Gastrocnemius medialis (tissue), 4 donors: ENCODE data around the gene NEMF.

ENCODE experiments used
- CTCF ChIP-seq, 5 experiments: fragments of 450-650 bp in 3 of 5; fragments of 200-600 bp in 2 of 5; sonication (generic) in 2 of 5; IDR thresholded peaks in 4 of 5; conservative IDR thresholded peaks in 1 of 5; 1 replicate in 4 of 5; 2 replicates in 1 of 5; pipeline ENCODE4 v1.5.1; 2016 to 2019; ENCODE audit warnings: antibody characterized with exemption in 5 of 5, mild to moderate bottlenecking in 3 of 5, moderate library complexity in 3 of 5
- POLR2A ChIP-seq, 2 donors: fragments of 450-650 bp; IDR thresholded peaks; one replicate each; pipeline ENCODE4 v1.6.1; 2017; ENCODE audit warnings: antibody characterized with exemption in 2 of 2, mild to moderate bottlenecking in 2 of 2, moderate library complexity in 2 of 2

DNA sequence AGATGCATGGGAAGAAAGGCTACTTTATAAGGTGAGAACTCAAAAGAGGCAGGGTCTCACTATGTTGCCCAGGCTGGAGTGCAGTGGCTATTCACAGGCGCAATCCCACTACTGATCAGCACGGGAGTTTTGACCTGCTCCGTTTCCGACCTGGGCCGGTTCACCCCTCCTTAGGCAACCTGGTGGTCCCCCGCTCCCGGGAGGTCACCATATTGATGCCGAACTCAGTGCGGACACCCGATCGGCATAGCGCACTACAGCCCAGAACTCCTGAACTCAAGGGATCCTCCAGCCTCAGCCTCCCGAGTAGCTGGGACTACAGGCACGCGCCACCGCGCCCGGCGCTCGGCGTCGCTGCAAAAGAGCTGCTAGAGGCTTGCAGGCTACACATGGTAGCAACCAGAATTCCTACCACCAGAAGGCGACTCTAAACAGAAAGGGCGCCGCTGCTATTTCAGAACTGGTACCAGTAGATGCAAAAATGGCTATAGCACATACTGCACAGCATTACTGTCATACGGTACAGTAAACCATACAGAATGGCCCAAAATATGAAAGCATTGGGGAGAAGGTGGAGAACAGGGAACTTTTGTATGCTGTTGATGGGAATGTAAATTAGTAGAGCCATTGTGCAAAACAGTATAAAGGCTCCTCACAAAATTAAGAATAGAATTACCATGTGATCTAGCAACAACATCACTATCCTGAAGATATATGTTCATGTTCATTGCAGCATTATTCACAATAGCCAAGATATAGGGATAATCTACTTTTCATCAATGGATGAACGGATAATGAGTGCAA, 1.2 kb upstream of the NEMF start:
- peak; percentile 64 to 85 (median 79) for TF ChIP-seq CTCF (IDR thresholded peaks at IDR 0.05 in 4 of 5, conservative IDR thresholded peaks at IDR 0.05 in 1 of 5)
- no peak for TF ChIP-seq POLR2A (IDR thresholded peaks at IDR 0.05)
